Stimulated activated CD8-positive, alpha-beta memory T cell treated with anti-CD3 and anti-CD28 coated beads, Interleukin-15, amount 100 ng/mL, for 4 hours (primary cell): Measurements from ENCODE around the gene HSF5.
"Not testable (repeated sequence)": the region's sequence is repeated elsewhere in the genome, so short reads cannot be mapped to it uniquely, and the experiment has no call there.

Experiments
- DNase-seq, 2 donors: peaks; one replicate each; pipeline ENCODE4 v3.0.0-alpha.2; 2020; ENCODE audit warnings: low read depth in 2 of 2

Gene HSF5

GRCh38 chr17:58516644-58517377, 28.6 kb upstream of the HSF5 start:
- no peak for DNase-seq

- DNase-seq: no peak
These were observed 27.1 kb upstream of the HSF5 start for GRCh38 chr17:58515286-58515685.

GRCh38 chr17:58514770-58515157, 26.6 kb upstream of the HSF5 start:
- no peak for DNase-seq

GRCh38 chr17:58513965-58514769, 26.0 kb upstream of the HSF5 start, which contains the start of gene MTMR4:
MTMR4 (minus strand) TSS chr17:58514638; CDS start chr17:58514407, 231 bp downstream.
- peak; percentile 37 to 41 for DNase-seq

GRCh38 chr17:58513267-58513964, 25.2 kb upstream of the HSF5 start:
- no peak for DNase-seq

GRCh38 chr17:58510075-58510474, 21.9 kb upstream of the HSF5 start:
- DNase-seq: no peak

GRCh38 chr17:58508341-58509067, 20.3 kb upstream of the HSF5 start:
- DNase-seq: no peak

GRCh38 chr17:58507123-58507634, 19.0 kb upstream of the HSF5 start:
- no peak for DNase-seq

GRCh38 chr17:58506354-58507080, 18.3 kb upstream of the HSF5 start:
- no peak for DNase-seq

- no peak for DNase-seq
These were observed 16.7 kb upstream of the HSF5 start for GRCh38 chr17:58504826-58505351.

- DNase-seq: no peak
These were observed 15.7 kb upstream of the HSF5 start for GRCh38 chr17:58503866-58504265.

- not testable (repeated sequence) for DNase-seq
These were observed 14.9 kb upstream of the HSF5 start for GRCh38 chr17:58503134-58503533.

GRCh38 chr17:58501451-58501850, 13.2 kb upstream of the HSF5 start:
- no peak for DNase-seq

GRCh38 chr17:58498177-58498828, 10.1 kb upstream of the HSF5 start:
- no peak for DNase-seq

- no peak for DNase-seq
These were observed 5.3 kb upstream of the HSF5 start for GRCh38 chr17:58493506-58493905.

- no peak for DNase-seq
These were observed 4.3 kb upstream of the HSF5 start for GRCh38 chr17:58492238-58493121.

GRCh38 chr17:58491510-58492045, 3.4 kb upstream of the HSF5 start:
- DNase-seq: no peak

- DNase-seq: no peak
These were observed 251 bp upstream of the HSF5 start for GRCh38 chr17:58488428-58488890.

GRCh38 chr17:58484600-58484999, 3.6 kb downstream of the HSF5 start:
- DNase-seq: no peak
